ENCODE results near the gene RARRES1. TPM values are rescaled to one million over a fixed set of nuclear protein-coding genes. Genes with fewer than 3 reads are reported as not detected.
A peak's percentile ranks its signal among the peaks of the same experiment; 100 is the strongest.

The RARRES1 gene
- total RNA-seq, 1 experiment from 2014 or later: 0.35 TPM

GRCh38 chr3:158709666-158710083, 22.6 kb downstream of the RARRES1 start:
- Mint-ChIP-seq H3K27me3 (ENCODE audit: low read depth) (no peaks in the 10 kb centered on the region), H3K36me3 (peaks cover 11% of the 10 kb centered on the region; the same call in 1 of the 2 replicates), H3K27ac (peak overlapping the region; percentile 25; the same call in 1 of the 2 replicates), H3K4me3 (no peak overlapping the region), H3K9me3 (no peaks in the 10 kb centered on the region), H3K4me1 (peaks cover 22% of the 10 kb centered on the region)
- TF ChIP-seq RORB (CRISPR knock-in tag; IDR thresholded peaks at IDR 0.05) (no peak), FOXJ3 (CRISPR knock-in tag; IDR thresholded peaks at IDR 0.05; ENCODE audit: borderline replicate concordance) (no peak), CTCF (IDR thresholded peaks at IDR 0.05) (no peak), PREB (CRISPR knock-in tag; IDR thresholded peaks at IDR 0.05; ENCODE audit: borderline replicate concordance) (no peak), ATF1 (CRISPR knock-in tag; IDR thresholded peaks at IDR 0.05) (no peak), ZNF671 (CRISPR knock-in tag; IDR thresholded peaks at IDR 0.05) (no peak), CBFB (CRISPR knock-in tag; IDR thresholded peaks at IDR 0.05; ENCODE audit: low read depth) (no peak)
- TF ChIP-seq, protein P1, sequence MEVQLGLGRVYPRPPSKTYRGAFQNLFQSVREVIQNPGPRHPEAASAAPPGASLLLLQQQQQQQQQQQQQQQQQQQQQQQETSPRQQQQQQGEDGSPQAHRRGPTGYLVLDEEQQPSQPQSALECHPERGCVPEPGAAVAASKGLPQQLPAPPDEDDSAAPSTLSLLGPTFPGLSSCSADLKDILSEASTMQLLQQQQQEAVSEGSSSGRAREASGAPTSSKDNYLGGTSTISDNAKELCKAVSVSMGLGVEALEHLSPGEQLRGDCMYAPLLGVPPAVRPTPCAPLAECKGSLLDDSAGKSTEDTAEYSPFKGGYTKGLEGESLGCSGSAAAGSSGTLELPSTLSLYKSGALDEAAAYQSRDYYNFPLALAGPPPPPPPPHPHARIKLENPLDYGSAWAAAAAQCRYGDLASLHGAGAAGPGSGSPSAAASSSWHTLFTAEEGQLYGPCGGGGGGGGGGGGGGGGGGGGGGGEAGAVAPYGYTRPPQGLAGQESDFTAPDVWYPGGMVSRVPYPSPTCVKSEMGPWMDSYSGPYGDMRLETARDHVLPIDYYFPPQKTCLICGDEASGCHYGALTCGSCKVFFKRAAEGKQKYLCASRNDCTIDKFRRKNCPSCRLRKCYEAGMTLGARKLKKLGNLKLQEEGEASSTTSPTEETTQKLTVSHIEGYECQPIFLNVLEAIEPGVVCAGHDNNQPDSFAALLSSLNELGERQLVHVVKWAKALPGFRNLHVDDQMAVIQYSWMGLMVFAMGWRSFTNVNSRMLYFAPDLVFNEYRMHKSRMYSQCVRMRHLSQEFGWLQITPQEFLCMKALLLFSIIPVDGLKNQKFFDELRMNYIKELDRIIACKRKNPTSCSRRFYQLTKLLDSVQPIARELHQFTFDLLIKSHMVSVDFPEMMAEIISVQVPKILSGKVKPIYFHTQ (CRISPR knock-in tag; IDR thresholded peaks at IDR 0.05): no peak
- TF ChIP-seq, protein P2, sequence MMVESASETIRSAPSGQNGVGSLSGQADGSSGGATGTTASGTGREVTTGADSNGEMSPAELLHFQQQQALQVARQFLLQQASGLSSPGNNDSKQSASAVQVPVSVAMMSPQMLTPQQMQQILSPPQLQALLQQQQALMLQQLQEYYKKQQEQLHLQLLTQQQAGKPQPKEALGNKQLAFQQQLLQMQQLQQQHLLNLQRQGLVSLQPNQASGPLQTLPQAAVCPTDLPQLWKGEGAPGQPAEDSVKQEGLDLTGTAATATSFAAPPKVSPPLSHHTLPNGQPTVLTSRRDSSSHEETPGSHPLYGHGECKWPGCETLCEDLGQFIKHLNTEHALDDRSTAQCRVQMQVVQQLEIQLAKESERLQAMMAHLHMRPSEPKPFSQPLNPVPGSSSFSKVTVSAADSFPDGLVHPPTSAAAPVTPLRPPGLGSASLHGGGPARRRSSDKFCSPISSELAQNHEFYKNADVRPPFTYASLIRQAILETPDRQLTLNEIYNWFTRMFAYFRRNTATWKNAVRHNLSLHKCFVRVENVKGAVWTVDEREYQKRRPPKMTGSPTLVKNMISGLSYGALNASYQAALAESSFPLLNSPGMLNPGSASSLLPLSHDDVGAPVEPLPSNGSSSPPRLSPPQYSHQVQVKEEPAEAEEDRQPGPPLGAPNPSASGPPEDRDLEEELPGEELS (CRISPR knock-in tag; IDR thresholded peaks at IDR 0.05): no peak
- TF ChIP-seq, protein P3, sequence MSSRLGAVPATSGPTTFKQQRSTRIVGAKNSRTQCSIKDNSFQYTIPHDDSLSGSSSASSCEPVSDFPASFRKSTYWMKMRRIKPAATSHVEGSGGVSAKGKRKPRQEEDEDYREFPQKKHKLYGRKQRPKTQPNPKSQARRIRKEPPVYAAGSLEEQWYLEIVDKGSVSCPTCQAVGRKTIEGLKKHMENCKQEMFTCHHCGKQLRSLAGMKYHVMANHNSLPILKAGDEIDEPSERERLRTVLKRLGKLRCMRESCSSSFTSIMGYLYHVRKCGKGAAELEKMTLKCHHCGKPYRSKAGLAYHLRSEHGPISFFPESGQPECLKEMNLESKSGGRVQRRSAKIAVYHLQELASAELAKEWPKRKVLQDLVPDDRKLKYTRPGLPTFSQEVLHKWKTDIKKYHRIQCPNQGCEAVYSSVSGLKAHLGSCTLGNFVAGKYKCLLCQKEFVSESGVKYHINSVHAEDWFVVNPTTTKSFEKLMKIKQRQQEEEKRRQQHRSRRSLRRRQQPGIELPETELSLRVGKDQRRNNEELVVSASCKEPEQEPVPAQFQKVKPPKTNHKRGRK (CRISPR knock-in tag; IDR thresholded peaks at IDR 0.05; ENCODE audit: borderline replicate concordance): no peak
- ChIA-PET POLR2A (no interaction called here), CTCF (interaction anchor here (1.1 to 1.3 kb wide), 2 partner anchors 18 to 50 kb away, joined by 3 to 5 read pairs; no protein-coding TSS in a partner anchor)
- no peak for ATAC-seq
- DNase-seq (ENCODE audit: low spot score): no peak

DNA sequence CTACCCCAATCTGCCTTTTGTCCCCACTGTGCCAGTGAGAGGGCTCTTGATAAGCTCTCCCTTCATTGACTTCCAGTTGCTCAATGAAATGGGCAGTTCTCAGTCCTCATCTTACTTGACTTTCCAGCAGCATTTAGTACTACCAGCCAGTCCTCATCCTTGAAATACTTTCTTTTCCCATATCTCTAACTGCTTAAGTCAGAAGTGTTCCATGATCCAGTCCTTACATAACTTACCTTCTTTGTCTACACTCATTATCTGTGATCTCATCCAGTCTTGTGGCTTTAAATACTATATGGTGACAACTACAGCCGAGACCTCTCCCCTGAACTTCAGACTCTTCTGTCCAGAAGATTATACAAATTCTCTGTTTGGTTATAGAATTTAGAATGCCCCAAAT, 28.7 kb downstream of the RARRES1 start:
- H3K9me3 Mint-ChIP-seq: no peaks in the 10 kb centered on the region
- TF ChIP-seq, protein P4, sequence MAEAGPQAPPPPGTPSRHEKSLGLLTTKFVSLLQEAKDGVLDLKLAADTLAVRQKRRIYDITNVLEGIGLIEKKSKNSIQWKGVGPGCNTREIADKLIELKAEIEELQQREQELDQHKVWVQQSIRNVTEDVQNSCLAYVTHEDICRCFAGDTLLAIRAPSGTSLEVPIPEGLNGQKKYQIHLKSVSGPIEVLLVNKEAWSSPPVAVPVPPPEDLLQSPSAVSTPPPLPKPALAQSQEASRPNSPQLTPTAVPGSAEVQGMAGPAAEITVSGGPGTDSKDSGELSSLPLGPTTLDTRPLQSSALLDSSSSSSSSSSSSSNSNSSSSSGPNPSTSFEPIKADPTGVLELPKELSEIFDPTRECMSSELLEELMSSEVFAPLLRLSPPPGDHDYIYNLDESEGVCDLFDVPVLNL (CRISPR knock-in tag; IDR thresholded peaks at IDR 0.05; ENCODE audit: borderline replicate concordance, low read depth): no peak
- TF ChIP-seq FOXJ3 (CRISPR knock-in tag; IDR thresholded peaks at IDR 0.05; ENCODE audit: borderline replicate concordance) (no peak), ZNF423 (CRISPR knock-in tag; IDR thresholded peaks at IDR 0.05) (no peak), JAZF1 (CRISPR knock-in tag; IDR thresholded peaks at IDR 0.05) (no peak)
- TF ChIP-seq, protein P3 (CRISPR knock-in tag; IDR thresholded peaks at IDR 0.05; ENCODE audit: borderline replicate concordance): no peak

More for the DNA sequence above, 28.7 kb downstream of the RARRES1 start:
- no peaks in the 10 kb centered on the region for H3K27me3 Mint-ChIP-seq (ENCODE audit: low read depth)
- no peak for ATAC-seq
- H3K4me3 Mint-ChIP-seq: no peak overlapping the region
- POLR2A ChIA-PET: no interaction called here
- H3K27ac Mint-ChIP-seq: no peak overlapping the region
- 0 out of 2 replicates have a peak, but pooled peaks cover 10% of the 10 kb centered on the region for H3K36me3 Mint-ChIP-seq
- CTCF ChIA-PET: interaction anchor here (1.1 kb wide), 1 partner anchor 24 kb away, joined by 4 read pairs; no protein-coding TSS in a partner anchor
- 0 out of 2 replicates have a peak, but pooled peaks cover 5% of the 10 kb centered on the region for H3K4me1 Mint-ChIP-seq
- no peak for DNase-seq (ENCODE audit: low spot score)
